ENCODE results near the gene AGBL2.
A peak's percentile ranks its signal among the peaks of the same experiment; 100 is the strongest.

The AGBL2 gene

GRCh38 chr11:47720651-47721050 lies 5.5 kb upstream of the AGBL2 start:
- H3K9me3 ChIP-seq (ENCODE audit: insufficient read depth, low read length, severe bottlenecking) = no peaks in the 10 kb centered on the region
- peaks cover 3% of the 10 kb centered on the region; the same call in 1 of the 2 replicates for H4K20me1 ChIP-seq (ENCODE audit: insufficient read depth, low read length)
- no peak for ATAC-seq (ENCODE audit: insufficient read depth, low read depth)
- H3K4me2 ChIP-seq (ENCODE audit: insufficient read depth, low read length) = no peak overlapping the region
- no peak for DNase-seq
- H3K4me3 ChIP-seq (ENCODE audit: low read depth in 1 of 2, low read length in 2 of 2) = no peak overlapping the region
- no peak overlapping the region for H2AFZ ChIP-seq (ENCODE audit: low read depth, low read length)
- H3K9ac ChIP-seq (ENCODE audit: low read depth, low read length) = no peak overlapping the region
- H3K79me2 ChIP-seq (ENCODE audit: insufficient read depth, low read length) = no peaks in the 10 kb centered on the region
- H3K27ac ChIP-seq (ENCODE audit: low read length) = no peak overlapping the region
- H3K27me3 ChIP-seq (ENCODE audit: insufficient read depth, low read length, poor library complexity) = no peaks in the 10 kb centered on the region
- peaks cover 7% of the 10 kb centered on the region for H3K4me1 ChIP-seq (ENCODE audit: insufficient read depth, low read length)
- H3K36me3 ChIP-seq (ENCODE audit: insufficient read depth, low read length) = peaks cover 85% of the 10 kb centered on the region
- no peak for TF ChIP-seq CTCF (IDR thresholded peaks at IDR 0.05; ENCODE audit: borderline replicate concordance, extremely low read depth, low read length, poor library complexity, severe bottlenecking)
- TF ChIP-seq EZH2 (IDR thresholded peaks at IDR 0.05; ENCODE audit: borderline replicate concordance, low read depth, low read length, severe bottlenecking) = no peak

GRCh38 chr11:47716692-47717091 lies 1.5 kb upstream of the AGBL2 start:
- Histone ChIP-seq H2AFZ (ENCODE audit: low read depth, low read length) (no peak overlapping the region), H4K20me1 (ENCODE audit: insufficient read depth, low read length) (no peaks in the 10 kb centered on the region), H3K4me3 (ENCODE audit: low read depth in 1 of 2, low read length in 2 of 2) (no peak overlapping the region), H3K4me1 (ENCODE audit: insufficient read depth, low read length) (peaks cover 23% of the 10 kb centered on the region), H3K27me3 (ENCODE audit: insufficient read depth, low read length, poor library complexity) (no peaks in the 10 kb centered on the region), H3K36me3 (ENCODE audit: insufficient read depth, low read length) (peaks cover 47% of the 10 kb centered on the region), H3K4me2 (ENCODE audit: insufficient read depth, low read length) (no peak overlapping the region), H3K9ac (ENCODE audit: low read depth, low read length) (no peak overlapping the region), H3K79me2 (ENCODE audit: insufficient read depth, low read length) (no peaks in the 10 kb centered on the region), H3K9me3 (ENCODE audit: insufficient read depth, low read length, severe bottlenecking) (no peaks in the 10 kb centered on the region), H3K27ac (ENCODE audit: low read length) (no peak overlapping the region)
- ATAC-seq (ENCODE audit: insufficient read depth, low read depth) = no peak
- no peak for DNase-seq
- no peak for TF ChIP-seq EZH2 (IDR thresholded peaks at IDR 0.05; ENCODE audit: borderline replicate concordance, low read depth, low read length, severe bottlenecking)
- peak; percentile 22 for TF ChIP-seq CTCF (IDR thresholded peaks at IDR 0.05; ENCODE audit: borderline replicate concordance, extremely low read depth, low read length, poor library complexity, severe bottlenecking)

- Histone ChIP-seq H3K9ac (ENCODE audit: low read depth, low read length) (peak overlapping the region; percentile 71), H3K4me1 (ENCODE audit: insufficient read depth, low read length) (peaks cover 23% of the 10 kb centered on the region), H3K9me3 (ENCODE audit: insufficient read depth, low read length, severe bottlenecking) (no peaks in the 10 kb centered on the region), H3K79me2 (ENCODE audit: insufficient read depth, low read length) (no peaks in the 10 kb centered on the region), H3K27me3 (ENCODE audit: insufficient read depth, low read length, poor library complexity) (no peaks in the 10 kb centered on the region), H3K4me2 (ENCODE audit: insufficient read depth, low read length) (peak overlapping the region; percentile 80), H4K20me1 (ENCODE audit: insufficient read depth, low read length) (no peaks in the 10 kb centered on the region), H2AFZ (ENCODE audit: low read depth, low read length) (peak overlapping the region; percentile 94), H3K36me3 (ENCODE audit: insufficient read depth, low read length) (peaks cover 31% of the 10 kb centered on the region), H3K4me3 (ENCODE audit: low read depth in 1 of 2, low read length in 2 of 2) (peak overlapping the region; percentile 61 to 79), H3K27ac (ENCODE audit: low read length) (peak overlapping the region; percentile 77)
- TF ChIP-seq EZH2 (IDR thresholded peaks at IDR 0.05; ENCODE audit: borderline replicate concordance, low read depth, low read length, severe bottlenecking) = no peak
- no peak for TF ChIP-seq CTCF (IDR thresholded peaks at IDR 0.05; ENCODE audit: borderline replicate concordance, extremely low read depth, low read length, poor library complexity, severe bottlenecking)
- peak; percentile 28 for DNase-seq
- ATAC-seq (ENCODE audit: insufficient read depth, low read depth) = peak; percentile 3
Observed at GRCh38 chr11:47714554-47715081, 551 bp downstream of the AGBL2 start.
